ENCODE data around the gene CD33.

The CD33 gene

GRCh38 chr19:51277112-51277511, 52.2 kb downstream of the CD33 start:
- Histone ChIP-seq H3K4me1 (ENCODE audit: insufficient read depth, insufficient read length) (peaks cover 1% of the 10 kb centered on the region), H3K27me3 (ENCODE audit: insufficient read depth, insufficient read length) (no peaks in the 10 kb centered on the region), H3K4me3 (ENCODE audit: insufficient read length, low read depth) (no peak overlapping the region), H3K36me3 (ENCODE audit: insufficient read depth, insufficient read length, low read length) (no peaks in the 10 kb centered on the region), H3K9me3 (ENCODE audit: insufficient read depth, low read length) (no peaks in the 10 kb centered on the region; the same call in 1 of the 2 replicates), H3K9ac (ENCODE audit: insufficient read length, low read depth) (no peak overlapping the region)
- no peak for DNase-seq (ENCODE audit: low read depth, low spot score)
- no peak for TF ChIP-seq SUZ12 (IDR thresholded peaks at IDR 0.05; ENCODE audit: extremely low read depth, insufficient read depth, insufficient read length)
- TF ChIP-seq YY1 (IDR thresholded peaks at IDR 0.05; ENCODE audit: insufficient read depth, insufficient read length), result no peak
- TF ChIP-seq ZNF274 (IDR thresholded peaks at IDR 0.05; ENCODE audit: low read depth, low read length), result no peak

- no peaks in the 10 kb centered on the region for H3K27me3 ChIP-seq (ENCODE audit: insufficient read depth, insufficient read length)
- TF ChIP-seq SUZ12 (IDR thresholded peaks at IDR 0.05; ENCODE audit: extremely low read depth, insufficient read depth, insufficient read length) (no peak), ZNF274 (IDR thresholded peaks at IDR 0.05; ENCODE audit: low read depth, low read length) (no peak), YY1 (IDR thresholded peaks at IDR 0.05; ENCODE audit: insufficient read depth, insufficient read length) (no peak)
- no peaks in the 10 kb centered on the region; the same call in 1 of the 2 replicates for H3K9me3 ChIP-seq (ENCODE audit: insufficient read depth, low read length)
- H3K9ac ChIP-seq (ENCODE audit: insufficient read length, low read depth), result no peak overlapping the region
- H3K4me3 ChIP-seq (ENCODE audit: insufficient read length, low read depth), result no peak overlapping the region
- H3K36me3 ChIP-seq (ENCODE audit: insufficient read depth, insufficient read length, low read length), result no peaks in the 10 kb centered on the region
- no peaks in the 10 kb centered on the region for H3K4me1 ChIP-seq (ENCODE audit: insufficient read depth, insufficient read length)
- no peak for DNase-seq (ENCODE audit: low read depth, low spot score)
Measured at GRCh38 chr19:51282335-51282734, 57.5 kb downstream of the CD33 start.

GRCh38 chr19:51285682-51286081, 60.8 kb downstream of the CD33 start:
- Histone ChIP-seq H3K9me3 (ENCODE audit: insufficient read depth, low read length) (no peaks in the 10 kb centered on the region; the same call in 1 of the 2 replicates), H3K9ac (ENCODE audit: insufficient read length, low read depth) (no peak overlapping the region), H3K4me1 (ENCODE audit: insufficient read depth, insufficient read length) (no peaks in the 10 kb centered on the region), H3K27me3 (ENCODE audit: insufficient read depth, insufficient read length) (no peaks in the 10 kb centered on the region), H3K36me3 (ENCODE audit: insufficient read depth, insufficient read length, low read length) (no peaks in the 10 kb centered on the region), H3K4me3 (ENCODE audit: insufficient read length, low read depth) (no peak overlapping the region)
- no peak for TF ChIP-seq ZNF274 (IDR thresholded peaks at IDR 0.05; ENCODE audit: low read depth, low read length)
- TF ChIP-seq SUZ12 (IDR thresholded peaks at IDR 0.05; ENCODE audit: extremely low read depth, insufficient read depth, insufficient read length), result no peak
- TF ChIP-seq YY1 (IDR thresholded peaks at IDR 0.05; ENCODE audit: insufficient read depth, insufficient read length), result no peak
- DNase-seq (ENCODE audit: low read depth, low spot score), result no peak

Data from NT2/D1 (cell line).